CD4-positive, CD25-positive, alpha-beta regulatory T cell (primary cell): ENCODE data around the gene WNT11. TPM values are rescaled to one million over a fixed set of nuclear protein-coding genes. Genes with fewer than 3 reads are reported as not detected.

Source experiments
- ATAC-seq, 2 donors: fragments of 150-1000 bp; cut with Tn5 transposase; one replicate each; pipeline ENCODE4 v1.10.0; 2021; ENCODE audit warnings: low read depth in 2 of 2, moderate number of reproducible peaks in 2 of 2, moderate library complexity in 1 of 2
- DNase-seq, 3 donors: peaks; one replicate each; pipeline versions ENCODE4 v3.0.0 to v3.0.0-alpha.2; 2012 to 2022; ENCODE audit warnings: mixed read lengths in 1 of 3
- H3K27ac ChIP-seq: one replicate; pipeline ENCODE4 v1.7.0; 2013; ENCODE audit warnings: mild to moderate bottlenecking, low read length; ENCODE audit not compliant: insufficient read depth, poor library complexity, severe bottlenecking
- H3K27me3 ChIP-seq: one replicate; pipeline ENCODE4 v1.7.0; 2013; ENCODE audit warnings: low read length; ENCODE audit not compliant: control insufficient read depth, insufficient read depth
- H3K36me3 ChIP-seq: one replicate; pipeline ENCODE4 v1.7.0; 2013; ENCODE audit warnings: mild to moderate bottlenecking, low read length, moderate library complexity; ENCODE audit not compliant: control insufficient read depth, insufficient read depth
- H3K4me1 ChIP-seq: 2 replicates; pipeline ENCODE4 v1.7.0; 2013; ENCODE audit warnings: mild to moderate bottlenecking, low read length; ENCODE audit not compliant: insufficient read depth, control insufficient read depth, poor library complexity, severe bottlenecking
- H3K4me3 ChIP-seq: one replicate; pipeline ENCODE4 v1.7.0; 2013; ENCODE audit warnings: low read depth, mild to moderate bottlenecking, low read length, moderate library complexity
- H3K9me3 ChIP-seq, 2 experiments: 1 replicate in 1 of 2; 2 replicates in 1 of 2; pipeline ENCODE4 v1.7.0; 2013; ENCODE audit warnings: low read length in 2 of 2, mild to moderate bottlenecking in 1 of 2, moderate library complexity in 1 of 2; ENCODE audit not compliant: control insufficient read depth in 2 of 2
- H3K27ac Mint-ChIP-seq, 3 donors: one replicate each; pipeline ENCODE4 v1.8.0; 2020 to 2022; ENCODE audit warnings: mild to moderate bottlenecking in 3 of 3, mixed read lengths in 3 of 3, moderate library complexity in 2 of 3
- H3K27me3 Mint-ChIP-seq: one replicate; pipeline ENCODE4 v1.8.0; 2022; ENCODE audit warnings: mild to moderate bottlenecking, mixed read lengths
- H3K36me3 Mint-ChIP-seq: one replicate; pipeline ENCODE4 v1.8.0; 2020; ENCODE audit warnings: mixed read lengths
- H3K4me1 Mint-ChIP-seq, 4 donors: one replicate each; pipeline ENCODE4 v1.8.0; 2020 to 2022; ENCODE audit warnings: mixed read lengths in 4 of 4, mild to moderate bottlenecking in 1 of 4
- H3K4me3 Mint-ChIP-seq, 4 donors: one replicate each; pipeline ENCODE4 v1.8.0; 2020 to 2022; ENCODE audit warnings: mild to moderate bottlenecking in 4 of 4, mixed read lengths in 4 of 4, moderate library complexity in 3 of 4
- H3K9me3 Mint-ChIP-seq, 7 donors: one replicate each; pipeline ENCODE4 v1.8.0; 2020 to 2022; ENCODE audit warnings: mixed read lengths in 7 of 7, mild to moderate bottlenecking in 3 of 7, moderate library complexity in 2 of 7
- polyA plus RNA-seq, 4 donors: library from polyadenylated mRNA; unstranded; fragments of 300-500 nt; fragmentation: Illumina TruSeq; gene quantifications; one replicate each; pipeline ENCODE4 v1.2.3, GENCODE V29; 2021
- total RNA-seq: library from RNA; stranded (reverse); gene quantifications from one replicate; pipeline ENCODE4 v1.2.3, GENCODE V29; 2022

The WNT11 gene
- total and polyA plus RNA-seq, 5 donors from 2014 or later = 0.43 to 1.2 TPM; not detected in 3

DNA sequence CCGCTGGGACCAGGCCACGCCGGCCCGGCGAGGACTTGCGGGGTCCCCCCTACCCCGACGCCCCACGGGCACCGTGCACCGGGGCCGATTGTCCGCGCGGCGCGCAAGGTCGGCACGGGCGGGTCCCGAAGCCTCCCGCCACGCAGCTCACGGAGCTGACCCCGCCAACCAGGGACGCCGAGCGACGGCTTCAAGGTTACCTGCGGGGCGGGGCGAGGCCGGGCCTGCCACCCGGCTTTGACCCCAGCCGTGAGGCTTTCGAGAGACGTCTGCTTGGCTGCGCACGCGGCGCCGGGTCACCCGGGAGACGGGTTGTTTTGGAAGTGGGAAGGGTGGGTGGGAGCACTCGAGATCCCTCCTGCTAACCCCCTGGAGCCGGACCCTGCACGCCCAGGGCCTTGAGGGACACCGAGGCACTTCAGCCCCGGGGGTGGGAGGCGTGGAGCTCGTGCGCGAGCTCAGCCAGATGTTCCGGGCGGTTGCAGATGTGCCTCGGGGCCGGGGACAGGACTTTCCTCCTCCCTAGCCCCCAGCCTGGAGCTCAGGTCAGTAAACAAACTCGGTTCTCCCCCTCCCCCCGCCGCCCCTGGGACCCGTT, 3.2 kb upstream of the WNT11 start:
- Mint-ChIP-seq H3K4me3 (peak overlapping the region in 3 of 4 donors; percentile 32 to 78 (median 71)), H3K27me3 (peaks cover 66% of the 10 kb centered on the region), H3K36me3 (no peaks in the 10 kb centered on the region), H3K27ac (no peak overlapping the region), H3K4me1 (peaks cover 0 to 23% (median 11%) of the 10 kb centered on the region in 4 donors), H3K9me3 (peaks cover 0 to 3% (median 0%) of the 10 kb centered on the region in 7 donors)
- Histone ChIP-seq H3K4me3 (no peak overlapping the region), H3K36me3 (no peaks in the 10 kb centered on the region), H3K9me3 (no peaks in the 10 kb centered on the region), H3K27me3 (peaks cover 13% of the 10 kb centered on the region), H3K4me1 (peaks cover 54% of the 10 kb centered on the region), H3K27ac (no peak overlapping the region)
- ATAC-seq (no peak), DNase-seq (peak in 2 of 3 donors; percentile 15 to 24)

DNA sequence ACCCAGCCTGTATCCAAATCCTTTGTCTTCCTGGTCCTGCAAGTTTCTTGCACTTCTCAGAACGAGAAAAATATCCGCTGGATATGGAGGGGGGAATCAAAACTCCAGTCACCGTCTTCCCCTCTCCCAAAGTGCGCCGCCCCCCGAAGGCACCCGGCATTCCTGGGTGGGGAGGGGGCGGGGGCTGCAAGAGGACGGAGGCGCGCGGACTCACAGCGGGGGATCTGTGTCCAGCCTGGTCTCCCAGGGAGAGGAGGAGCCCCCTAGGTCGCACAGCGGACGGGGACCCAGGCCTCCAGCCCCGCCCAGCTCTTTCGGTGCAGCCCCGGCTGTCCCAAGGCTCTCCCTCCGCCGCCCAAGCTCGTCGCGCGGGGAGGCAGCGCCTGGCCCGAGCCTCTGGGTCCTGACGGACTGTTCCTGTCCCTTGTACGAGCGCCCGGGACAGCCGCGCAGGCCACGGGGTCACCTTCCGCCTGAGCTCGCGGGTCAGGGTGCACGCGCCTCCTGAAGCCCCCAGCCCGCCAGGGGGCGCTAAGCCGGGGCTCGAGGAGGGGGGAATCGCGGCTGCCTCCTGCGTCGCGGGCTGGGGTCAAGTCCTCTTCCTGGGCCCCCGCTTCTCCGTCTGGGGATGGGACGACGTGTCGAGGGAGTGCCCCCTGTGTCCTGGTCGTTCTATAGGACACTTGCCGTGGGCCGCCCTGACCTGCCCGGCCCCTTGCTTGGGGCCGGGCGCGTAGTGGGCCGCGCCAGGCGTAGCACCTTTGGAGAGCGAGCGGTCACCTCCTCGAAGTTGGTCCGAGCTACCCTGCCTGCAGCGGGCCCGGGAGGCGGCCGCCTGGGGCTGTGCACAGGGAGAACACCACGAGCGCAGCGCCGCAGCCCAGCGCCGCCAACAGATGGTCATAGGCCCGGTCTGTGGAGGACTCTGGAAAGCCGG, 2.4 kb upstream of the WNT11 start:
- Histone ChIP-seq H3K4me1 (peaks cover 54% of the 10 kb centered on the region), H3K9me3 (no peaks in the 10 kb centered on the region), H3K36me3 (no peaks in the 10 kb centered on the region), H3K27me3 (peaks cover 19% of the 10 kb centered on the region), H3K4me3 (peak overlapping the region; percentile 62), H3K27ac (no peak overlapping the region)
- Mint-ChIP-seq H3K9me3 (peaks cover 0 to 3% (median 0%) of the 10 kb centered on the region in 7 donors), H3K4me1 (peaks cover 0 to 23% (median 11%) of the 10 kb centered on the region in 4 donors), H3K36me3 (no peaks in the 10 kb centered on the region), H3K27ac (no peak overlapping the region), H3K4me3 (peak overlapping the region; percentile 58 to 89 (median 86)), H3K27me3 (peaks cover 74% of the 10 kb centered on the region)
- DNase-seq (peak; percentile 61 to 72 (median 71)), ATAC-seq (peak; percentile 48 to 53)

DNA sequence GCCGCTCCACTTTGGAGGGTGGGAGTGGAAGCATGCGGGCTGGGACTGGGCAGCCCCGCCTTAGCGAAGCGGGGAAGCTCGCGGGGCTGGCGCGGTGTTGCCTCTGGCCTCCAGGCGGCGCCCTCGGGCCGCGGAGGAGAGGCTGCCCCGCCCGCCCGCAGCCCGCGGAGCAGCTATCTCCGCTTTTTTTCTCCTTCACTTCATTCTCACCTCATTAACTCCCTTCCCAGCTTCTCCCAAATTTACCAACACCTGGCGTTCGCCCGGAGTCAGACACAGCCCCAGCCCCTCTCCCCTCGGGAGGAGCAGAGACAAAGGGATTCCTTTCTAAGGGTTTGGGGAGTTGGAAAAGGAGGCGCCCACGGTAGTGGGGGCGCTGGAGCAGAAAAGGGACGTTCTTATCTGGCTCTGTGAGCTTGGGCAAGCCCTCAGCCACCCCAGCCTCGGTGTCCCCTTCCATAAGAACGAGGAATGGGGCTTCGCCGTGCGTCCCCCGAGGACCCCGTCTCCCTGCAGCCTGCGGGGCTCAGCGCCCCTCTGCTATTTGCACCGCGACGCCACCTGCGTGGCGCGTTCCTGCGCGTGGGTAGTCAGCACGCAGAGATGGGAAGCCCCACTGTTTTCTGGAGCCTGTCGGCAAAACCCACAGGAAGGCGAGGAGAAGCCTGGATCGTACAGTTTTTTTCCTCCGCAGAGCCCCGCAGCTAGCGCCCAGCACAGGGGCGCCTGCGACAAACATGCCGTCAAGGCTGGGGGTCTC, 1.5 kb upstream of the WNT11 start:
- Histone ChIP-seq H3K36me3 (no peaks in the 10 kb centered on the region), H3K9me3 (no peaks in the 10 kb centered on the region), H3K27me3 (peaks cover 19% of the 10 kb centered on the region), H3K4me3 (peak overlapping the region; percentile 62), H3K27ac (no peak overlapping the region), H3K4me1 (peaks cover 54% of the 10 kb centered on the region)
- H3K36me3 Mint-ChIP-seq = no peaks in the 10 kb centered on the region
- peak; percentile 74 to 75 for ATAC-seq
- H3K9me3 Mint-ChIP-seq = peaks cover 0 to 3% (median 0%) of the 10 kb centered on the region in 7 donors
- H3K4me3 Mint-ChIP-seq = peak overlapping the region; percentile 86 to 93 (median 88)
- peak; percentile 63 to 81 (median 76) for DNase-seq
- peaks cover 72% of the 10 kb centered on the region for H3K27me3 Mint-ChIP-seq
- peak overlapping the region in 2 of 3 donors; percentile 9 to 62 for H3K27ac Mint-ChIP-seq
- peaks cover 0 to 23% (median 11%) of the 10 kb centered on the region in 4 donors for H3K4me1 Mint-ChIP-seq

DNA sequence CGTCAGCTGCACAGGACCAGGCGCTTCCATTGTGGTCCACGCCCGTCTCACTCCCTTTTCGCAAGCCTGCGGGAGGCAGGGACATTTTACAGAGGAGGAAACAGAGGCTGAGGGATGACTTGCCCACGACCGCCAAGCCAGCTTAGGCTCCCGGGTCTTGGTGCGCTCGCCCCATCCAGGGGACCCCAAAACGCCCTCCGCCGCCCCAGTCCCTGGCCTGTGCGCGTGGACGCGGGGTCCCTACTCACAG, 300 bp downstream of the WNT11 start:
- H3K9me3 ChIP-seq = no peaks in the 10 kb centered on the region
- Mint-ChIP-seq H3K4me1 (peaks cover 0 to 23% (median 11%) of the 10 kb centered on the region in 4 donors), H3K36me3 (no peaks in the 10 kb centered on the region), H3K9me3 (peaks cover 0 to 3% (median 0%) of the 10 kb centered on the region in 7 donors), H3K27ac (no peak overlapping the region), H3K27me3 (peaks cover 55% of the 10 kb centered on the region), H3K4me3 (peak overlapping the region; percentile 45 to 63 (median 60))
- H3K4me1 ChIP-seq = peaks cover 53% of the 10 kb centered on the region
- no peak overlapping the region for H3K27ac ChIP-seq
- H3K36me3 ChIP-seq = no peaks in the 10 kb centered on the region
- no peak overlapping the region for H3K4me3 ChIP-seq
- DNase-seq (no peak), ATAC-seq (no peak)
- peaks cover 19% of the 10 kb centered on the region for H3K27me3 ChIP-seq

DNA sequence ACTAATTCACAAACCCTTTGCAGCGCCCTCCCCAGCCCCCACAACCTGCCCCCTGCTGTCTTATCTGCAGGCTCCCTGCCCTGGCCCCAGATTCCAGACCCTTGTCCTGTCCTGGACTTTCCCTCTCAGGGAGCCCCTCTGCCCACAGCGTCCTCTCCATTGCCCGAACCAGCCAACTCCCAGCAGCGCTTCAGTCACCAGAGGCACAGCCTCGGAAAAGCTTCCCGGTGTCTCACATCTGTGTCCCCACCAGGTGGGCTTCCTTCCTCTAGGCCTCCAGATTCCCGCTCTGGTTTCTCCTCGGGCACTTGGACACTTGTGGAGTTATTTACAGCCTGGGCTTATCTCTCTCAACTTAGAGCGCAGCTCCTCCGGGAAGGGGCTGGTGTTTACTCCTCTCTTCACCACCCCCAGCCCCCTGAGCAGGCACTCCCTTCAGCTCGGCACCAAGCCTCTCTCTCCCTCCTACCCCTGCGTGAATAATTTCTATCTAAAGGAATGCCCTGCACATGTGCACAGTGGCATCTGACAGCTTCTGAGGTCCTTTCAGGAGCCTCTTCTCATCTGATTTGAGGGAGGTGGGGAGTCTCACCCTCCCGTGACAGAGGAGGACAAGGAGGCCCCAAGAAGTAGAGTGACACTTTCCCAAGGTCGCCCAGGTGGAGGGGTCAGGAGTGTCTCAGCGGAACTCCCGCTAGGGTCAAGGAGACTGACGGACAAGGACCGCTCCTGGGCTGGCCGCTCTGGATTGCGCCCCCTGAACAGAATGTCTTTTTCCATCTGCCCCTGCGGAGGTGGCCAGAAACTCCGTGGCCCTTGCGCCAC, 838 bp downstream of the WNT11 start:
- H3K27ac ChIP-seq = no peak overlapping the region
- H3K4me1 ChIP-seq = peaks cover 48% of the 10 kb centered on the region
- H3K27ac Mint-ChIP-seq = no peak overlapping the region
- DNase-seq (no peak), ATAC-seq (no peak)
- no peaks in the 10 kb centered on the region for H3K36me3 Mint-ChIP-seq
- H3K36me3 ChIP-seq = no peaks in the 10 kb centered on the region
- peaks cover 0 to 21% (median 11%) of the 10 kb centered on the region in 4 donors for H3K4me1 Mint-ChIP-seq
- peaks cover 52% of the 10 kb centered on the region for H3K27me3 Mint-ChIP-seq
- H3K27me3 ChIP-seq = peaks cover 19% of the 10 kb centered on the region
- peaks cover 0 to 3% (median 0%) of the 10 kb centered on the region in 7 donors for H3K9me3 Mint-ChIP-seq
- no peaks in the 10 kb centered on the region for H3K9me3 ChIP-seq
- peak overlapping the region; percentile 45 to 63 (median 60) for H3K4me3 Mint-ChIP-seq
- no peak overlapping the region for H3K4me3 ChIP-seq

DNA sequence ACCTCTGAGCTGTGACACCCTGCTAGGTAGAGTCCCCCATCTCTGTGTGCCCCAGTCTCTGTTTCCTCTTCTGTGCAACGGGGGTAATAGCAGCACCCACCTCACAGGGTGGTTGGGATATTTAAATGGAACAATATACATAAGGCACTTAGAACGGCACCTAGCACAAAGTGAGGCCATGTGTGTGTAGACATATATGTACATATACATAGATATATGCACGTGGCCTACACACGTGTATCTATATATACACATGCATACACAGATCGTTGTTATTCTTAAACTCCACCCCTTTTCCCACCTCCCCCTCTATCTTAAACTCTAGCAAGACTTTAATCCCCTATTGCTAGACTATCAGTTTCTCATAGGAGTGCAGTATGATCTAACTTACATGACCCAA, 2.4 kb downstream of the WNT11 start:
- no peaks in the 10 kb centered on the region for H3K36me3 ChIP-seq
- DNase-seq (no peak), ATAC-seq (no peak)
- H3K27me3 ChIP-seq = peaks cover 19% of the 10 kb centered on the region
- H3K9me3 ChIP-seq = no peaks in the 10 kb centered on the region
- no peaks in the 10 kb centered on the region for H3K36me3 Mint-ChIP-seq
- H3K27ac Mint-ChIP-seq = no peak overlapping the region
- peaks cover 0 to 20% (median 11%) of the 10 kb centered on the region in 4 donors for H3K4me1 Mint-ChIP-seq
- H3K4me1 ChIP-seq = peaks cover 33% of the 10 kb centered on the region
- peak overlapping the region in 1 of 4 donors; percentile 43 for H3K4me3 Mint-ChIP-seq
- no peak overlapping the region for H3K4me3 ChIP-seq
- H3K27ac ChIP-seq = no peak overlapping the region
- peaks cover 51% of the 10 kb centered on the region for H3K27me3 Mint-ChIP-seq
- peaks cover 0 to 3% (median 0%) of the 10 kb centered on the region in 7 donors for H3K9me3 Mint-ChIP-seq
